Activated naive CD4-positive, alpha-beta T cell treated with anti-CD3 and anti-CD28 coated beads, Interleukin-2, amount 50 U/mL, for 24 hours (primary cell): ENCODE data around the gene SERINC2.

Experiments used
- H3K27ac Mint-ChIP-seq: one replicate; pipeline ENCODE4 v1.8.0; 2021; ENCODE audit warnings: mild to moderate bottlenecking, mixed read lengths
- H3K27me3 Mint-ChIP-seq: one replicate; pipeline ENCODE4 v1.8.0; 2021; ENCODE audit warnings: mixed read lengths
- H3K36me3 Mint-ChIP-seq: one replicate; pipeline ENCODE4 v1.8.0; 2021; ENCODE audit warnings: mixed read lengths
- H3K4me1 Mint-ChIP-seq: one replicate; pipeline ENCODE4 v1.8.0; 2021; ENCODE audit warnings: mixed read lengths
- H3K4me3 Mint-ChIP-seq: one replicate; pipeline ENCODE4 v1.8.0; 2021; ENCODE audit warnings: mild to moderate bottlenecking, mixed read lengths
- H3K9me3 Mint-ChIP-seq: one replicate; pipeline ENCODE4 v1.8.0; 2021; ENCODE audit warnings: mixed read lengths

The SERINC2 gene

GRCh38 chr1:31482482-31483011, 69.5 kb downstream of the SERINC2 start:
- no peak overlapping the region for H3K4me3 Mint-ChIP-seq
- no peak overlapping the region for H3K27ac Mint-ChIP-seq
- H3K27me3 Mint-ChIP-seq = peaks cover 2% of the 10 kb centered on the region
- H3K4me1 Mint-ChIP-seq = peaks cover 8% of the 10 kb centered on the region
- H3K36me3 Mint-ChIP-seq = peaks cover 3% of the 10 kb centered on the region
- H3K9me3 Mint-ChIP-seq = peaks cover 5% of the 10 kb centered on the region

- Mint-ChIP-seq H3K4me1 (peaks cover 12% of the 10 kb centered on the region), H3K9me3 (peaks cover 5% of the 10 kb centered on the region), H3K27ac (no peak overlapping the region), H3K27me3 (no peaks in the 10 kb centered on the region), H3K36me3 (peaks cover 3% of the 10 kb centered on the region), H3K4me3 (no peak overlapping the region)
Measured at GRCh38 chr1:31483012-31483946, 70.3 kb downstream of the SERINC2 start.
